Uterus (tissue), 2 donors: ENCODE measurements around the gene C1QTNF1.

ENCODE experiments used
- POLR2A ChIP-seq, 2 donors: fragments of 450-650 bp; IDR thresholded peaks; one replicate each; pipeline ENCODE4 v1.6.1; 2016; ENCODE audit warnings: antibody characterized with exemption in 2 of 2, mild to moderate bottlenecking in 1 of 2, moderate library complexity in 1 of 2
- TF ChIP-seq, protein P1 (sequence below), 4 experiments: fragments of 200-600 bp in 2 of 4; fragments of 450-650 bp in 2 of 4; sonication (generic) in 2 of 4; IDR thresholded peaks; one replicate each; pipeline ENCODE4 v1.5.1; 2016 to 2019; ENCODE audit warnings: antibody characterized with exemption in 4 of 4, mild to moderate bottlenecking in 2 of 4, moderate library complexity in 1 of 4

- TF ChIP-seq, protein P1, sequence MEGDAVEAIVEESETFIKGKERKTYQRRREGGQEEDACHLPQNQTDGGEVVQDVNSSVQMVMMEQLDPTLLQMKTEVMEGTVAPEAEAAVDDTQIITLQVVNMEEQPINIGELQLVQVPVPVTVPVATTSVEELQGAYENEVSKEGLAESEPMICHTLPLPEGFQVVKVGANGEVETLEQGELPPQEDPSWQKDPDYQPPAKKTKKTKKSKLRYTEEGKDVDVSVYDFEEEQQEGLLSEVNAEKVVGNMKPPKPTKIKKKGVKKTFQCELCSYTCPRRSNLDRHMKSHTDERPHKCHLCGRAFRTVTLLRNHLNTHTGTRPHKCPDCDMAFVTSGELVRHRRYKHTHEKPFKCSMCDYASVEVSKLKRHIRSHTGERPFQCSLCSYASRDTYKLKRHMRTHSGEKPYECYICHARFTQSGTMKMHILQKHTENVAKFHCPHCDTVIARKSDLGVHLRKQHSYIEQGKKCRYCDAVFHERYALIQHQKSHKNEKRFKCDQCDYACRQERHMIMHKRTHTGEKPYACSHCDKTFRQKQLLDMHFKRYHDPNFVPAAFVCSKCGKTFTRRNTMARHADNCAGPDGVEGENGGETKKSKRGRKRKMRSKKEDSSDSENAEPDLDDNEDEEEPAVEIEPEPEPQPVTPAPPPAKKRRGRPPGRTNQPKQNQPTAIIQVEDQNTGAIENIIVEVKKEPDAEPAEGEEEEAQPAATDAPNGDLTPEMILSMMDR (IDR thresholded peaks at IDR 0.05), result no peak
- TF ChIP-seq POLR2A (IDR thresholded peaks at IDR 0.05), result no peak
These were observed 33.9 kb downstream of the C1QTNF1 start for GRCh38 chr17:79057737-79058385.
